IMR-90 (cell line): ENCODE data around the gene RPP40. TPM values are rescaled to one million over a fixed set of nuclear protein-coding genes. Genes with fewer than 3 reads are reported as not detected.

Source experiments
- ATAC-seq: fragments of 200-7000 bp; cut with Tn5 transposase; 2 replicates; pipeline ENCODE4 v1.9.1; 2020; ENCODE audit warnings: low read depth, mild to moderate bottlenecking, moderate library complexity
- BruUV-seq: library from RNA; stranded (reverse); fragments of 400-500 nt; replicated peaks from 2 replicates; lab custom pipeline; 2021; lab: Mats Ljungman, UMichigan
- CTCF ChIA-PET: fragments of 300-600 bp; formaldehyde crosslinking; extraction: SDS; loops from one replicate; lab custom pipeline; 2021; ENCODE audit warnings: antibody characterized with exemption; lab: Yijun Ruan, JAX
- POLR2A ChIA-PET: fragments of 300-600 bp; sonication (Branson Sonifier 250); formaldehyde crosslinking; loops from one replicate; lab custom pipeline; 2022; ENCODE audit warnings: antibody characterized with exemption; ENCODE audit not compliant: unreplicated experiment; lab: Charles Lee
- DNase-seq: peaks from one replicate; pipeline ENCODE4 v3.0.0; 2013
- H2AFZ ChIP-seq: replicated peaks from 2 replicates; pipeline ENCODE3; 2013; ENCODE audit warnings: low read length, mild to moderate bottlenecking; ENCODE audit not compliant: poor library complexity
- H2AK5ac ChIP-seq: 2 replicates; pipeline ENCODE4 v1.6.1; 2013; ENCODE audit warnings: low read depth, low read length, inconsistent platforms
- H2AK9ac ChIP-seq: replicated peaks from 2 replicates; pipeline ENCODE3; 2013; ENCODE audit warnings: mild to moderate bottlenecking, low read depth, low read length, moderate library complexity; ENCODE audit not compliant: poor library complexity
- H2BK120ac ChIP-seq: 2 replicates; pipeline ENCODE4 v1.6.1; 2013; ENCODE audit warnings: low read depth, low read length, inconsistent platforms
- H2BK15ac ChIP-seq: 3 replicates; pipeline ENCODE4 v1.6.1; 2013; ENCODE audit warnings: low read depth, low read length, inconsistent platforms
- H2BK20ac ChIP-seq: 2 replicates; pipeline ENCODE4 v1.6.1; 2013; ENCODE audit warnings: low read depth, mild to moderate bottlenecking, inconsistent platforms, low read length, moderate library complexity
- H2BK5ac ChIP-seq: 2 replicates; pipeline ENCODE4 v1.6.1; 2013; ENCODE audit warnings: mild to moderate bottlenecking, low read depth, low read length, inconsistent platforms; ENCODE audit not compliant: poor library complexity, severe bottlenecking
- H3K14ac ChIP-seq: replicated peaks from 2 replicates; pipeline ENCODE4 v1.6.1; 2013; ENCODE audit warnings: low read depth, low read length, inconsistent platforms
- H3K18ac ChIP-seq: 2 replicates; pipeline ENCODE4 v1.6.1; 2013; ENCODE audit warnings: low read depth, low read length, control low read depth
- H3K23ac ChIP-seq: 2 replicates; pipeline ENCODE4 v1.6.1; 2013; ENCODE audit warnings: low read depth, low read length, inconsistent platforms
- H3K27ac ChIP-seq: 2 replicates; pipeline ENCODE4 v1.5.1; 2013; ENCODE audit warnings: mild to moderate bottlenecking, control low read depth, low read length; ENCODE audit not compliant: insufficient read depth
- H3K27me3 ChIP-seq: 2 replicates; pipeline ENCODE4 v1.6.1; 2013; ENCODE audit warnings: low read length; ENCODE audit not compliant: control insufficient read depth, insufficient read depth
- H3K36me3 ChIP-seq: 2 replicates; pipeline ENCODE4 v1.6.1; 2013; ENCODE audit warnings: low read length, mixed read lengths; ENCODE audit not compliant: control insufficient read depth, insufficient read depth
- H3K4ac ChIP-seq: 2 replicates; pipeline ENCODE4 v1.6.1; 2013; ENCODE audit warnings: low read depth, low read length, inconsistent platforms
- H3K4me1 ChIP-seq: 2 replicates; pipeline ENCODE4 v1.6.1; 2013; ENCODE audit warnings: low read length, mixed read lengths; ENCODE audit not compliant: control insufficient read depth, insufficient read depth
- H3K4me2 ChIP-seq: 2 replicates; pipeline ENCODE4 v1.6.1; 2013; ENCODE audit warnings: low read depth, mild to moderate bottlenecking, control low read depth, low read length, moderate library complexity
- H3K4me3 ChIP-seq: 2 replicates; pipeline ENCODE4 v1.5.1; 2013; ENCODE audit warnings: low read depth, mild to moderate bottlenecking, control low read depth, low read length, moderate library complexity; ENCODE audit not compliant: insufficient read depth
- H3K56ac ChIP-seq: 2 replicates; pipeline ENCODE4 v1.6.1; 2013; ENCODE audit warnings: low read length, inconsistent platforms; ENCODE audit not compliant: insufficient read depth; ENCODE audit errors: extremely low read depth
- H3K79me1 ChIP-seq, 2 experiments: 2 replicates each; pipeline ENCODE4 v1.6.1; 2013; ENCODE audit warnings: low read length in 2 of 2, inconsistent platforms in 1 of 2, low read depth in 1 of 2
- H3K9ac ChIP-seq: 2 replicates; pipeline ENCODE4 v1.6.1; 2013; ENCODE audit warnings: low read depth, low read length, control low read depth
- H3K9me1 ChIP-seq: 2 replicates; pipeline ENCODE4 v1.6.1; 2013; ENCODE audit warnings: low read length, inconsistent platforms; ENCODE audit not compliant: insufficient read depth
- H3K9me3 ChIP-seq: 2 replicates; pipeline ENCODE4 v1.6.1; 2013; ENCODE audit warnings: low read length; ENCODE audit not compliant: control insufficient read depth, insufficient read depth
- H4K20me1 ChIP-seq: 2 replicates; pipeline ENCODE4 v1.6.1; 2013; ENCODE audit warnings: low read length, inconsistent platforms; ENCODE audit not compliant: insufficient read depth
- H4K5ac ChIP-seq: 2 replicates; pipeline ENCODE4 v1.6.1; 2013; ENCODE audit warnings: mild to moderate bottlenecking, low read depth, low read length, control low read depth
- H4K8ac ChIP-seq, 2 experiments: 2 replicates each; pipeline ENCODE4 v1.6.1; 2013; ENCODE audit warnings: low read depth in 2 of 2, low read length in 2 of 2, control low read depth in 1 of 2, inconsistent platforms in 1 of 2
- H4K91ac ChIP-seq: 2 replicates; pipeline ENCODE4 v1.6.1; 2013; ENCODE audit warnings: low read depth, low read length, inconsistent platforms; ENCODE audit not compliant: insufficient read depth
- RFX5 ChIP-seq: IDR thresholded peaks from 2 replicates; pipeline ENCODE4 v1.8.0; 2012; ENCODE audit warnings: low read depth, mild to moderate bottlenecking, low read length, moderate library complexity
- WGBS, 2 experiments: methylation state at CpG; one replicate each; pipeline versions ENCODE4 v1.1.5 to v1.1.7; 2013; ENCODE audit warnings: missing lambda C conversion rate in 2 of 2; ENCODE audit not compliant: insufficient read length in 1 of 2; ENCODE audit errors: extremely low coverage in 2 of 2; 5-methylcytosine and 5-hydroxymethylcytosine counted together
- dilution Hi-C: fragments of 300-500 bp; cut with HindIII; formaldehyde crosslinking; loops from one replicate; pipeline ENCODE4 v1.14.3; 2018; ENCODE audit warnings: low sequenced_read_pairs; ENCODE audit not compliant: unreplicated experiment
- in situ Hi-C: fragments of 300-500 bp; cut with MboI; formaldehyde crosslinking; loops from 3 replicates; pipeline ENCODE4 v1.14.3; 2019; ENCODE audit warnings: low sequenced_read_pairs, inconsistent platforms, mixed read lengths
- intact Hi-C: fragments of 100-400 bp; cut with micrococcal nuclease; formaldehyde crosslinking; loops from 2 replicates; pipeline ENCODE4 v1.10.0; 2022
- polyA plus RNA-seq, 3 experiments: library from polyadenylated mRNA; depleted of rRNA; stranded (reverse); fragments of >200 nt; gene quantifications; 2 replicates each; pipeline ENCODE4 v1.2.3, GENCODE V29; 2012; ENCODE audit warnings: low replicate concordance in 1 of 3
- total RNA-seq: library from RNA; depleted of rRNA; stranded (reverse); fragments of >200 nt; gene quantifications from 2 replicates; pipeline ENCODE4 v1.2.3, GENCODE V29; 2012

The RPP40 gene
- total and polyA plus RNA-seq, 2 of the 4 experiments (the other 2 are of a cell fraction) = 8.1 to 22.2 TPM

DNA sequence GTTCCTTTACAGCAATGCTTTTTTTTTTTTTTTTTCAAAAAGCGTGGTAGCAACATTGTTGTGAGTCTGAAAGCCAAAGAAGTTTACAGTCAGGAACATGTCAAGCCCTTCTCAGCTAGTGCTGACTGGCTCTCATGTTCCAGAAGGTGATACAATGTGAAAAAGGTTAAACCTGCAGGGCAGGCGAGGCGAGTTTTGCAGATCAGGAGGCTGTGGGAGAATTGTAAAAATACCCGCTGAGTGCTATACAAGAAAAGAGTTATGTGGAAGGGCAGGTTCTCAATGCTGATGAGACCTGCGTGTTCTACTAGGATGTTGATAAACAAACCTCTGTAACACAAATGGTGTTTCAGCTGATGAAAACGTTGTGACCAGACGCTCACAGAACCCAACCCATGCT, 30.9 kb upstream of the RPP40 start:
- H2AK9ac ChIP-seq = no peak overlapping the region
- H2BK20ac ChIP-seq = no peak overlapping the region
- H2BK5ac ChIP-seq = no peak overlapping the region
- H3K27ac ChIP-seq = no peak overlapping the region
- H4K20me1 ChIP-seq = no peaks in the 10 kb centered on the region
- ChIA-PET CTCF (no interaction called here), POLR2A (no interaction called here)
- DNase-seq (no peak), ATAC-seq (no peak)
- TF ChIP-seq RFX5 = no peak
- H3K4me2 ChIP-seq = no peak overlapping the region
- H4K91ac ChIP-seq = no peak overlapping the region
- no peak overlapping the region for H3K18ac ChIP-seq
- H3K4ac ChIP-seq = no peak overlapping the region
- peaks cover 5% of the 10 kb centered on the region; the same call in 1 of the 2 replicates for H3K4me1 ChIP-seq
- BruUV-seq = no TSS peak
- H3K36me3 ChIP-seq = no peaks in the 10 kb centered on the region
- H2AFZ ChIP-seq = no peak overlapping the region
- H2BK15ac ChIP-seq = no peak overlapping the region
- dilution Hi-C loops (no loop called here), intact Hi-C loops (no loop called here), in situ Hi-C loops (no loop called here)
- H3K56ac ChIP-seq = no peak overlapping the region
- no peak overlapping the region for H3K4me3 ChIP-seq
- no peaks in the 10 kb centered on the region for H3K27me3 ChIP-seq
- H2BK120ac ChIP-seq = no peak overlapping the region
- no peaks in the 10 kb centered on the region for H3K79me1 ChIP-seq
- H3K9ac ChIP-seq = no peak overlapping the region
- no peak overlapping the region for H3K23ac ChIP-seq
- no peaks in the 10 kb centered on the region for H3K9me3 ChIP-seq
- 100% methylated on average over 3 of the region's 7 CpGs; no CpG with 5 or more reads in 1 of the 2 experiments for WGBS, 2 experiments
- no peak overlapping the region for H4K8ac ChIP-seq
- H4K5ac ChIP-seq = no peak overlapping the region
- no peaks in the 10 kb centered on the region for H3K9me1 ChIP-seq
- no peak overlapping the region for H3K14ac ChIP-seq
- H2AK5ac ChIP-seq = no peak overlapping the region
